ENCODE measurements around the gene PPP1R14C. TPM values are rescaled to one million over a fixed set of nuclear protein-coding genes. Genes with fewer than 3 reads are reported as not detected.

The PPP1R14C gene
- total RNA-seq, 1 donor from 2014 or later, result 12.6 TPM

GRCh38 chr6:150261997-150262697 lies 119.3 kb downstream of the PPP1R14C start:
- Mint-ChIP-seq H3K36me3 (no peaks in the 10 kb centered on the region), H3K4me3 (no peak overlapping the region), H3K27me3 (no peaks in the 10 kb centered on the region), H3K9me3 (no peaks in the 10 kb centered on the region), H3K27ac (no peak overlapping the region), H3K4me1 (ENCODE audit: unreplicated experiment) (no peaks in the 10 kb centered on the region)
- DNase-seq (ENCODE audit: extremely low spot score, unreplicated experiment), result no peak
- TF ChIP-seq, protein P1, sequence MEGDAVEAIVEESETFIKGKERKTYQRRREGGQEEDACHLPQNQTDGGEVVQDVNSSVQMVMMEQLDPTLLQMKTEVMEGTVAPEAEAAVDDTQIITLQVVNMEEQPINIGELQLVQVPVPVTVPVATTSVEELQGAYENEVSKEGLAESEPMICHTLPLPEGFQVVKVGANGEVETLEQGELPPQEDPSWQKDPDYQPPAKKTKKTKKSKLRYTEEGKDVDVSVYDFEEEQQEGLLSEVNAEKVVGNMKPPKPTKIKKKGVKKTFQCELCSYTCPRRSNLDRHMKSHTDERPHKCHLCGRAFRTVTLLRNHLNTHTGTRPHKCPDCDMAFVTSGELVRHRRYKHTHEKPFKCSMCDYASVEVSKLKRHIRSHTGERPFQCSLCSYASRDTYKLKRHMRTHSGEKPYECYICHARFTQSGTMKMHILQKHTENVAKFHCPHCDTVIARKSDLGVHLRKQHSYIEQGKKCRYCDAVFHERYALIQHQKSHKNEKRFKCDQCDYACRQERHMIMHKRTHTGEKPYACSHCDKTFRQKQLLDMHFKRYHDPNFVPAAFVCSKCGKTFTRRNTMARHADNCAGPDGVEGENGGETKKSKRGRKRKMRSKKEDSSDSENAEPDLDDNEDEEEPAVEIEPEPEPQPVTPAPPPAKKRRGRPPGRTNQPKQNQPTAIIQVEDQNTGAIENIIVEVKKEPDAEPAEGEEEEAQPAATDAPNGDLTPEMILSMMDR (conservative IDR thresholded peaks at IDR 0.05), result no peak

DNA sequence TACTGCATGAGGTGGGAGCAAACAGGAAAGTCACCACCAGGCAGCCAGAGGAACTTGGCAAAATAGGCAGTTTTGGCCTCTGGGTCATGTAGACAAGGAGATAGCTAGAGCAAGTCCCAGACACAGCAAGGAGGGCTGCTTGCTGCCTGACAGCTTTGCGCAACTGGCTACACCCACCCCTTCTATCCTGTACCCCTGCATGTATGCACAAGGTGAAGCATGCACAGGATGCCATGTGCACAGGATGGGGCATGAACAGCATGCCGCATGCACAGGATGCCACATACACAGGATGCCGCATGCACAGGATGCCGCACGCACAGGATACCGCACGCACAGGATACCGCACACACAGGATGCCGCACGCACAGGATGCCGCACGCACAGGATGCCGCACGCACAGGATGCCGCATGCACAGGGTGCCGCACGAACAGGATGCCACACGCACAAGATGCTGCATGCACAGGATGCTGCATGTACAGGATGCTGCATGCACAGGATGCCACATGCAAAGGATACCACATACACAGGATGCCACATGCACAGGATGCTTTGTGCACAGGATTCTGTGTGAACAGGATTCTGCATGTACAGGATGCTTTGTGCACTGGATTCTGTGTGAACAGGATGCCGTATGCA lies 121.0 kb downstream of the PPP1R14C start:
- no peak overlapping the region for H3K27ac Mint-ChIP-seq
- TF ChIP-seq, protein P1 (conservative IDR thresholded peaks at IDR 0.05), result no peak
- H3K4me3 Mint-ChIP-seq, result no peak overlapping the region
- peaks cover 4% of the 10 kb centered on the region for H3K4me1 Mint-ChIP-seq (ENCODE audit: unreplicated experiment)
- H3K27me3 Mint-ChIP-seq, result no peaks in the 10 kb centered on the region
- H3K36me3 Mint-ChIP-seq, result no peaks in the 10 kb centered on the region
- no peaks in the 10 kb centered on the region for H3K9me3 Mint-ChIP-seq
- no peak for DNase-seq (ENCODE audit: extremely low spot score, unreplicated experiment)

GRCh38 chr6:150266309-150266708 lies 123.5 kb downstream of the PPP1R14C start:
- TF ChIP-seq, protein P1 (conservative IDR thresholded peaks at IDR 0.05), result no peak
- Mint-ChIP-seq H3K36me3 (no peaks in the 10 kb centered on the region), H3K27ac (no peak overlapping the region), H3K4me1 (ENCODE audit: unreplicated experiment) (peaks cover 13% of the 10 kb centered on the region), H3K9me3 (no peaks in the 10 kb centered on the region), H3K27me3 (no peaks in the 10 kb centered on the region), H3K4me3 (no peak overlapping the region)
- no peak for DNase-seq (ENCODE audit: extremely low spot score, unreplicated experiment)

GRCh38 chr6:150266963-150267685 lies 124.3 kb downstream of the PPP1R14C start:
- Mint-ChIP-seq H3K27me3 (no peaks in the 10 kb centered on the region), H3K27ac (no peak overlapping the region), H3K4me3 (no peak overlapping the region)

More at GRCh38 chr6:150266963-150267685, 124.3 kb downstream of the PPP1R14C start:
- no peak for DNase-seq (ENCODE audit: extremely low spot score, unreplicated experiment)
- TF ChIP-seq, protein P1 (conservative IDR thresholded peaks at IDR 0.05), result no peak
- H3K36me3 Mint-ChIP-seq, result no peaks in the 10 kb centered on the region
- H3K9me3 Mint-ChIP-seq, result no peaks in the 10 kb centered on the region
- H3K4me1 Mint-ChIP-seq (ENCODE audit: unreplicated experiment), result peaks cover 13% of the 10 kb centered on the region

All from type B pancreatic cell (in vitro differentiated cells).